HFFc6 (cell line): ENCODE results near the gene CIB2. TPM values are rescaled to one million over a fixed set of nuclear protein-coding genes. Genes with fewer than 3 reads are reported as not detected.

ENCODE experiments used
- DNase-seq: peaks from one replicate; pipeline ENCODE4 v3.0.0-alpha.2; 2018
- H3K27ac Mint-ChIP-seq: 2 replicates; pipeline ENCODE4 v1.8.0; 2020; ENCODE audit warnings: mild to moderate bottlenecking, mixed read lengths
- H3K27me3 Mint-ChIP-seq: 2 replicates; pipeline ENCODE4 v1.8.0; 2021; ENCODE audit warnings: mild to moderate bottlenecking, moderate library complexity, mixed read lengths; ENCODE audit not compliant: insufficient read depth
- H3K36me3 Mint-ChIP-seq: 2 replicates; pipeline ENCODE4 v1.8.0; 2021; ENCODE audit warnings: low read depth, mixed read lengths
- H3K4me1 Mint-ChIP-seq: 2 replicates; pipeline ENCODE4 v1.8.0; 2020; ENCODE audit warnings: low read depth, mixed read lengths
- H3K4me3 Mint-ChIP-seq: 2 replicates; pipeline ENCODE4 v1.8.0; 2020; ENCODE audit warnings: mild to moderate bottlenecking, moderate library complexity, mixed read lengths
- H3K9me3 Mint-ChIP-seq: 2 replicates; pipeline ENCODE4 v1.8.0; 2020; ENCODE audit warnings: mild to moderate bottlenecking, mixed read lengths
- total RNA-seq, 6 experiments: library from RNA; stranded (reverse); fragmentation: NEBNext Ultra II Directional; extraction: Animal tissue kit (Norgen Biotek cat#: 25700); gene quantifications; 2 replicates in 1 of 6; 3 replicates in 5 of 6; pipeline ENCODE4 v1.2.3, GENCODE V29; 2021
- TF ChIP-seq, protein P1 (sequence below): fragments of 200-600 bp; sonication (generic); IDR thresholded peaks from 2 replicates; pipeline ENCODE4 v1.5.0; 2021; ENCODE audit warnings: antibody characterized with exemption, mild to moderate bottlenecking

Gene CIB2
- total RNA-seq, 6 experiments from 2014 or later: 1.3 to 1.8 (median 1.4) TPM

DNA sequence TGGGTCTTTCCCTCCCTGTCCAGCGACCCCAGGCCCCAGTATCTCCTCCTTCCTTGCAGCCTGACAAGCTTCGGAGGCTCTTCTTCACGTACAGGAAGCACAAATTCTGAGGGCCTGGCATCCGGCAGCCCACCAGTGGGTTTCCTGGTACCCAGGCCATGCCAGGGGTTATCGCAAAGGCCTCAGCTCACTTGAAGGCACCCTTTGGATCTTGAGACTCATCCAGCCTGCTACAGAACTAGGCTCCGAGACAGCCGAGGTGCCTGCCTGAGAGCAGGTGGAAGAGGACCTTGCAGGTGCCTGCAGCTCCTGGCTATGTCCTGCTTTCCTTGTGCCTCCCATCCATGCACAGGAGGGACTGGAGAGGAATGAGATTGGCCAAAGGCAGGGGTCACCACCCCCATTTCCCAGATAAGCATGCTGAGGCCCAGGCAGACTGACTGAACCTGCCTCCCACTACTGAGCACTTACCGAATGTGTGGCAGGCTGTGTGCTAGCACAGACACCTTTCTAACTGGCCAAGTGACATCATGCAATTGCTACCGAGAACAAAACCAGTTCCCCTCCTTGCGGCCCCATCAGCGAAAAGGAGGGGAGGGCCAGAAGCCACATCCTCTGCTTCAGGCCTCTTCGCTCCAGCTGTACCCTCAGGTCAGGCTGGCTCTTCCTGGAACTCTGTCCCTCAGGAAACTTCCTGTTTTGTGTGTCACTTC lies 27.7 kb downstream of the CIB2 start:
- DNase-seq: no peak
- H3K9me3 Mint-ChIP-seq: no peaks in the 10 kb centered on the region
- H3K4me1 Mint-ChIP-seq: peaks cover 11% of the 10 kb centered on the region
- TF ChIP-seq, protein P1, sequence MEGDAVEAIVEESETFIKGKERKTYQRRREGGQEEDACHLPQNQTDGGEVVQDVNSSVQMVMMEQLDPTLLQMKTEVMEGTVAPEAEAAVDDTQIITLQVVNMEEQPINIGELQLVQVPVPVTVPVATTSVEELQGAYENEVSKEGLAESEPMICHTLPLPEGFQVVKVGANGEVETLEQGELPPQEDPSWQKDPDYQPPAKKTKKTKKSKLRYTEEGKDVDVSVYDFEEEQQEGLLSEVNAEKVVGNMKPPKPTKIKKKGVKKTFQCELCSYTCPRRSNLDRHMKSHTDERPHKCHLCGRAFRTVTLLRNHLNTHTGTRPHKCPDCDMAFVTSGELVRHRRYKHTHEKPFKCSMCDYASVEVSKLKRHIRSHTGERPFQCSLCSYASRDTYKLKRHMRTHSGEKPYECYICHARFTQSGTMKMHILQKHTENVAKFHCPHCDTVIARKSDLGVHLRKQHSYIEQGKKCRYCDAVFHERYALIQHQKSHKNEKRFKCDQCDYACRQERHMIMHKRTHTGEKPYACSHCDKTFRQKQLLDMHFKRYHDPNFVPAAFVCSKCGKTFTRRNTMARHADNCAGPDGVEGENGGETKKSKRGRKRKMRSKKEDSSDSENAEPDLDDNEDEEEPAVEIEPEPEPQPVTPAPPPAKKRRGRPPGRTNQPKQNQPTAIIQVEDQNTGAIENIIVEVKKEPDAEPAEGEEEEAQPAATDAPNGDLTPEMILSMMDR: no peak
- no peak overlapping the region for H3K4me3 Mint-ChIP-seq
- no peak overlapping the region for H3K27ac Mint-ChIP-seq
- H3K36me3 Mint-ChIP-seq: no peaks in the 10 kb centered on the region
- H3K27me3 Mint-ChIP-seq: peaks cover 16% of the 10 kb centered on the region

DNA sequence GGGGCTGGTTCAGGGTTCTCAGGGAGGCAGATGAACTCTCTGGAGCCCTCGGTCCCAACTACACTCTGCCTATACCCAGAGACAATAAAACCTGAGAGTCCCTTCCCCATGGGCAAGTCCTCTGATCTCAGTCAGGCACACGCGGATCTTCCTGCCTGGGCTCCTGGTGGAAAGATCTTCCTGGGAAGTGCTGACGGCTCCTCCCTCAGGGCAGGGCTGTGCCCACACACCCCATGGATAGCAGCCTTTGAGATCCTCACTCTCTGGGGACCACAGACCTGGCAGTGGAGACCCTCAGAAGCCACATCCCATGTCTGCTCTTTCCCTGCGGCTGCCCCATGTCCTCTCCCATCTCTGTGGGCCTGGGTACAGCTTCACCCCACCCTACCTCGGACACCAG lies 28.5 kb downstream of the CIB2 start:
- H3K4me3 Mint-ChIP-seq: no peak overlapping the region
- TF ChIP-seq, protein P1: no peak
- peaks cover 11% of the 10 kb centered on the region for H3K4me1 Mint-ChIP-seq
- H3K9me3 Mint-ChIP-seq: no peaks in the 10 kb centered on the region
- peaks cover 14% of the 10 kb centered on the region for H3K27me3 Mint-ChIP-seq
- no peaks in the 10 kb centered on the region for H3K36me3 Mint-ChIP-seq
- H3K27ac Mint-ChIP-seq: no peak overlapping the region
- DNase-seq: no peak

DNA sequence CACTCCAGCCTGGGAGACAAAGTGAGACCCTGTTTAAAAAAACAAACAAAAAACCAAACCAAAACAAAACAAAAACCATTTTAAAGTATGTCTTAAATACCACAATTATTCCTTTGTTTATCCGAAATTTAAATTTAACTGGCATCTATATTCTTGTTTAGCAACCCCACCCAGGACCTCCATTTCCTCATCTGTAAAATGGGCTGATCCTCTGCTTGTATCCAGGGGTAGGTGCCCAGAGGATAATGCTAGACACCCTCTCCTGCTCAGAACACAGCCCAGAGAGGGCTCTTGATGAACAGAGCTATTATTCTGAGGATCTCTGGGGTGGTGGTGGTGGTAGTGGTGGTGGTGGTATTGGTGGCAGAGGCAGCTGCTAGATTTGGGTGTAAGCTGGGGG lies 29.0 kb downstream of the CIB2 start:
- TF ChIP-seq, protein P1: no peak
- Mint-ChIP-seq H3K27me3 (peaks cover 14% of the 10 kb centered on the region), H3K27ac (no peak overlapping the region), H3K9me3 (no peaks in the 10 kb centered on the region), H3K36me3 (no peaks in the 10 kb centered on the region), H3K4me3 (no peak overlapping the region), H3K4me1 (peaks cover 11% of the 10 kb centered on the region)
- DNase-seq: no peak

DNA sequence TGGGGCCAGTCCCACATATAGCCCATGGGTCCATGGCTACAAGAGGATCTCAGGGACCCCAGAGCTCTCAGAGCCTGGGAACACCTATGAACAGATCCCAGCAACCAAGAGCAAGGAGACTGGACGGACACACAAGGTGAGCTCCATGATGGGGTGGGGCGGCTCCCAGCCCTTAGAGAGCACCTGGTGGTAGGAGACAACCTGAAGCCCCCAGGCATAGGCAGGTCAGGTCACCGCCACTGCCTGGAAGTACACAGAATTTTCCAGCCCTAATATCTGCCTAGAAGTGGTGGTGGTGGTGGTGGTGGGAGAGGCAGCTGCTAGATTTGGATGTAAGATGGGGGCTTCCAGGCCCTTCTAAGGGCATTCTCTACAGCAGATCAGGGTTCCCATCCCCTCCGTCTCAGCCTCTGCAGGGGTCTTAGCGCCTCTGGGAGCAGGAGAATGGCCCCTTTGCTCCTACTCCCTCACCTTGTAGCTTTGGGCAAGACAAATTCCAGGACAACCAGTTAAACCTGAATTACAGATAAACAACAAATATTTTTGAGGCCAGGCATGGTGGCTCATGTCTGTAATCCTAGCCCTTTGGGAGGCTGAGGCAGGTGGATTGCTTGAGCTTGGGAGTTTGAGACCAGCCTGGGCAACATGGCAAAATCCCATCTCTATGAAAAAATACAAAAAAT lies 29.7 kb downstream of the CIB2 start:
- no peaks in the 10 kb centered on the region for H3K36me3 Mint-ChIP-seq
- DNase-seq: no peak
- no peak overlapping the region for H3K4me3 Mint-ChIP-seq
- H3K9me3 Mint-ChIP-seq: no peaks in the 10 kb centered on the region
- peaks cover 10% of the 10 kb centered on the region for H3K4me1 Mint-ChIP-seq
- H3K27ac Mint-ChIP-seq: no peak overlapping the region
- H3K27me3 Mint-ChIP-seq: peaks cover 12% of the 10 kb centered on the region
- TF ChIP-seq, protein P1: no peak

DNA sequence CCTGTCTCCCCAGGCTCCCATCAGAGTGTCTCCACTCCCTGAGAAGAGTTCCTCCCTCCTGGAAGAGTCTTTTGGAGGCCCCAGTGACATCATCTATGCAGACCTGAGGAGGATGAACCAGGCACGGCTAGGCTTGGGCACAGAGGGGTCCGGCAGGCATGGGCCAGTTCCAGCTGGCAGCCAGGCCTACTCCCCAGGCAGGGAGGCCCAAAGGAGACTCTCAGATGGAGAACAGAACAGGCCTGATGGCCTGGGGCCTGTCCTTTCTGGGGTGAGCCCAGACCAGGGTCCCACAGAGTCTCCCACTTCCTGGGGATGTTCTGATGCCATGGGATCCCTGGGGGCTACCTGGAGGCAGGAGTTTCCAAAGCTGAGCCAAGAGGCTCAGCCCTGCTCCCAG lies 30.4 kb downstream of the CIB2 start:
- Mint-ChIP-seq H3K4me1 (peaks cover 3% of the 10 kb centered on the region), H3K9me3 (no peaks in the 10 kb centered on the region), H3K27me3 (peaks cover 12% of the 10 kb centered on the region), H3K4me3 (no peak overlapping the region), H3K36me3 (no peaks in the 10 kb centered on the region), H3K27ac (no peak overlapping the region)
- TF ChIP-seq, protein P1: no peak
- DNase-seq: no peak
